ENCODE data around the gene TOP2A.
A peak's percentile ranks its signal among the peaks of the same experiment; 100 is the strongest.

TOP2A gene

GRCh38 chr17:40452216-40452787 is 34.6 kb upstream of the TOP2A start:
- DNase-seq (ENCODE audit: low read depth) = no peak

GRCh38 chr17:40451420-40451819 is 33.7 kb upstream of the TOP2A start:
- no peak for DNase-seq (ENCODE audit: low read depth)

- DNase-seq (ENCODE audit: low read depth) = no peak
These were observed 32.5 kb upstream of the TOP2A start for GRCh38 chr17:40450175-40450574.

GRCh38 chr17:40448639-40449261 is 31.1 kb upstream of the TOP2A start:
- no peak for DNase-seq (ENCODE audit: low read depth)

GRCh38 chr17:40448213-40448638 is 30.5 kb upstream of the TOP2A start:
- no peak for DNase-seq (ENCODE audit: low read depth)

GRCh38 chr17:40447806-40448205 is 30.1 kb upstream of the TOP2A start:
- DNase-seq (ENCODE audit: low read depth) = no peak

- DNase-seq (ENCODE audit: low read depth) = no peak
These were observed 29.5 kb upstream of the TOP2A start for GRCh38 chr17:40447148-40447644.

- DNase-seq (ENCODE audit: low read depth) = no peak
These were observed 28.2 kb upstream of the TOP2A start for GRCh38 chr17:40445751-40446468.

GRCh38 chr17:40443988-40444899 is 26.5 kb upstream of the TOP2A start:
- no peak for DNase-seq (ENCODE audit: low read depth)

GRCh38 chr17:40443196-40443987 is 25.7 kb upstream of the TOP2A start, which contains the start of gene IGFBP4:
Gene IGFBP4 (plus strand): TSS chr17:40443450. CDS start chr17:40443736, 286 bp downstream.
- DNase-seq (ENCODE audit: low read depth) = peak; percentile 48

- no peak for DNase-seq (ENCODE audit: low read depth)
These were observed 24.9 kb upstream of the TOP2A start for GRCh38 chr17:40442392-40443195.

- DNase-seq (ENCODE audit: low read depth) = no peak
These were observed 22.5 kb upstream of the TOP2A start for GRCh38 chr17:40440166-40440565.

- no peak for DNase-seq (ENCODE audit: low read depth)
These were observed 19.5 kb upstream of the TOP2A start for GRCh38 chr17:40437095-40437732.

- DNase-seq (ENCODE audit: low read depth) = no peak
These were observed 18.9 kb upstream of the TOP2A start for GRCh38 chr17:40436636-40437035.

- DNase-seq (ENCODE audit: low read depth) = no peak
These were observed 16.1 kb upstream of the TOP2A start for GRCh38 chr17:40433551-40434415.

- no peak for DNase-seq (ENCODE audit: low read depth)
These were observed 15.3 kb upstream of the TOP2A start for GRCh38 chr17:40432864-40433528.

- DNase-seq (ENCODE audit: low read depth) = no peak
These were observed 13.5 kb upstream of the TOP2A start for GRCh38 chr17:40431231-40431602.
